ENCODE measurements around the gene ZYX. TPM values are rescaled to one million over a fixed set of nuclear protein-coding genes. Genes with fewer than 3 reads are reported as not detected.

Gene ZYX
- polyA plus RNA-seq, 1 of the 3 experiments (the other 2 are of a cell fraction): 271 TPM

- Histone ChIP-seq H3F3A (replicated peaks; ENCODE audit: insufficient read depth) (peaks cover 25% of the 10 kb centered on the region), H3K4me2 (peak overlapping the region; percentile 100), H3K36me3 (replicated peaks in 1 of 2; ENCODE audit: control insufficient read depth in 1 of 2, insufficient read depth in 2 of 2, low read length in 1 of 2) (peaks cover 23 to 45% of the 10 kb centered on the region in 2 experiments), H3K9me2 (no peaks in the 10 kb centered on the region), H3K4me3 (ENCODE audit: low read depth in 2 of 2, low read length in 1 of 2) (peak overlapping the region; percentile 79 to 99), H3K9ac (peak overlapping the region; percentile 99), H3K27me3 (ENCODE audit: insufficient read depth) (no peaks in the 10 kb centered on the region), H3K79me2 (ENCODE audit: insufficient read depth) (peaks cover 98% of the 10 kb centered on the region), H3K9me3 (no peaks in the 10 kb centered on the region), H4K20me1 (ENCODE audit: insufficient read depth) (peaks cover 54% of the 10 kb centered on the region), H3K4me1 (ENCODE audit: control insufficient read depth in 1 of 2, insufficient read depth in 2 of 2, low read depth in 1 of 2, low read length in 1 of 2) (peaks cover 23 to 54% of the 10 kb centered on the region in 2 experiments; a peak in 3 of 4 replicates), H2AFZ (ENCODE audit: low read depth) (no peak overlapping the region), H3K27ac (ENCODE audit: low read depth in 2 of 2, low read length in 1 of 2) (peak overlapping the region; percentile 91 to 100)
- peak; percentile 2; the same call in 1 of the 2 replicates for TF ChIP-seq TEAD4 (IDR thresholded peaks at IDR 0.05; ENCODE audit: borderline replicate concordance, insufficient read depth)
- TF ChIP-seq SIN3A (IDR thresholded peaks at IDR 0.05; ENCODE audit: borderline replicate concordance, low read depth, low read length): 0 out of 2 replicates have a peak, but pooled peaks have one; percentile 5
- no peak for TF ChIP-seq GABPA (IDR thresholded peaks at IDR 0.05; ENCODE audit: low read depth)
- DNase-seq: no peak
- WGBS (ENCODE audit: low lambda C conversion rate): 17% methylated on average over 18 of the region's 21 CpGs
- POLR2A ChIA-PET: interaction anchor here (0.7 kb wide), 2 partner anchors 94 to 119 kb away, joined by 4 read pairs; partner anchors contain the start of genes CASP2 and GSTK1
- CTCF ChIA-PET: interaction anchor here (1.0 to 5.8 kb wide), 6 partner anchors 12 to 794 kb away, joined by 3 to 50 read pairs (median 10); no protein-coding TSS in a partner anchor
Observed at GRCh38 chr7:143382126-143382790, 1.1 kb downstream of the ZYX start.

- ChIA-PET POLR2A (no interaction called here), CTCF (interaction anchor here (0.8 to 5.8 kb wide), 5 partner anchors 12 to 745 kb away, joined by 3 to 38 read pairs (median 7); no protein-coding TSS in a partner anchor)
- Histone ChIP-seq H3K36me3 (replicated peaks in 1 of 2; ENCODE audit: control insufficient read depth in 1 of 2, insufficient read depth in 2 of 2, low read length in 1 of 2) (peaks cover 30 to 53% of the 10 kb centered on the region in 2 experiments), H3F3A (replicated peaks; ENCODE audit: insufficient read depth) (peaks cover 32% of the 10 kb centered on the region), H3K9me2 (no peaks in the 10 kb centered on the region), H2AFZ (ENCODE audit: low read depth) (no peak overlapping the region), H3K27ac (ENCODE audit: low read depth in 2 of 2, low read length in 1 of 2) (peak overlapping the region; percentile 91 to 100), H3K4me2 (peak overlapping the region; percentile 100), H3K9me3 (no peaks in the 10 kb centered on the region), H4K20me1 (ENCODE audit: insufficient read depth) (peaks cover 62% of the 10 kb centered on the region), H3K9ac (peak overlapping the region; percentile 99), H3K4me3 (ENCODE audit: low read depth in 2 of 2, low read length in 1 of 2) (peak overlapping the region; percentile 79 to 99), H3K4me1 (ENCODE audit: control insufficient read depth in 1 of 2, insufficient read depth in 2 of 2, low read depth in 1 of 2, low read length in 1 of 2) (peaks cover 23 to 56% of the 10 kb centered on the region in 2 experiments; a peak in 3 of 4 replicates), H3K27me3 (ENCODE audit: insufficient read depth) (no peaks in the 10 kb centered on the region), H3K79me2 (ENCODE audit: insufficient read depth) (peaks cover 98% of the 10 kb centered on the region)
- DNase-seq: no peak
- TF ChIP-seq RXRA (IDR thresholded peaks at IDR 0.05; ENCODE audit: borderline replicate concordance, low read depth): no peak
- TF ChIP-seq EP300 (IDR thresholded peaks at IDR 0.05; ENCODE audit: borderline replicate concordance in 1 of 2, low read depth in 1 of 2, low read length in 1 of 2): no peak
- no peak for TF ChIP-seq GATA2 (CRISPR knock-in tag; IDR thresholded peaks at IDR 0.05)
- no peak for TF ChIP-seq MAX (IDR thresholded peaks at IDR 0.05; ENCODE audit: low read depth)
- no peak; the same call in 1 of the 2 replicates for TF ChIP-seq CTCF (IDR thresholded peaks at IDR 0.05)
- TF ChIP-seq NRF1 (IDR thresholded peaks at IDR 0.05; ENCODE audit: low read depth, low read length): no peak
- TF ChIP-seq SIN3A (IDR thresholded peaks at IDR 0.05; ENCODE audit: borderline replicate concordance, low read depth, low read length): no peak
- no peak for TF ChIP-seq CHD2 (IDR thresholded peaks at IDR 0.05; ENCODE audit: low read length, partially characterized antibody)
- TF ChIP-seq FOXJ3 (CRISPR knock-in tag; IDR thresholded peaks at IDR 0.05): no peak
- no peak for TF ChIP-seq SMC3 (IDR thresholded peaks at IDR 0.05; ENCODE audit: low read depth, low read length)
- no peak for TF ChIP-seq ELF1 (IDR thresholded peaks at IDR 0.05)
- TF ChIP-seq GABPA (IDR thresholded peaks at IDR 0.05; ENCODE audit: low read depth): no peak
- TF ChIP-seq RAD21 (IDR thresholded peaks at IDR 0.05; ENCODE audit: low read length): no peak
- no peak for TF ChIP-seq EZH2phosphoT487 (IDR thresholded peaks at IDR 0.05; ENCODE audit: borderline replicate concordance, low read depth)
- WGBS (ENCODE audit: low lambda C conversion rate): 67% methylated on average over 15 of the region's 15 CpGs
Observed at GRCh38 chr7:143382791-143383641, 1.9 kb downstream of the ZYX start.
